HepG2 (cell line): ENCODE measurements around the gene SRRM2. TPM values are rescaled to one million over a fixed set of nuclear protein-coding genes. Genes with fewer than 3 reads are reported as not detected.
A peak's percentile ranks its signal among the peaks of the same experiment; 100 is the strongest.

Experiments used
- BHLHE40 ChIP-seq: IDR thresholded peaks from 2 replicates; pipeline ENCODE4 v1.6.1; 2011; ENCODE audit warnings: low read length, improper control_type of control experiment
- CTCF ChIP-seq: sonication (generic); formaldehyde crosslinking; IDR thresholded peaks from 2 replicates; pipeline ENCODE4 v1.5.0; 2020; ENCODE audit warnings: mild to moderate bottlenecking, missing genetic modification reagents, moderate library complexity
- ELK4 ChIP-seq: sonication (generic); formaldehyde crosslinking; IDR thresholded peaks from 2 replicates; pipeline ENCODE4 v1.9.0; 2021; ENCODE audit warnings: missing genetic modification reagents, borderline replicate concordance
- ERF ChIP-seq: IDR thresholded peaks from 2 replicates; pipeline ENCODE4 v1.6.1; 2018; ENCODE audit warnings: missing biosample characterization, missing genetic modification reagents
- FOXO1 ChIP-seq: sonication (generic); formaldehyde crosslinking; IDR thresholded peaks from 2 replicates; pipeline ENCODE4 v1.4.0; 2020; ENCODE audit warnings: missing genetic modification reagents
- HDAC1 ChIP-seq: sonication (generic); formaldehyde crosslinking; IDR thresholded peaks from 2 replicates; pipeline ENCODE4 v1.5.1; 2020; ENCODE audit warnings: mild to moderate bottlenecking, missing genetic modification reagents
- JUNB ChIP-seq: sonication (generic); formaldehyde crosslinking; IDR thresholded peaks from 2 replicates; pipeline ENCODE4 v1.8.0; 2022; ENCODE audit warnings: missing genetic modification reagents, mild to moderate bottlenecking, borderline replicate concordance
- MEF2D ChIP-seq: sonication (generic); formaldehyde crosslinking; IDR thresholded peaks from 2 replicates; pipeline ENCODE4 v1.5.1; 2020; ENCODE audit warnings: mild to moderate bottlenecking, missing genetic modification reagents
- NFIC ChIP-seq: IDR thresholded peaks from 2 replicates; pipeline ENCODE4 v1.6.1; 2012; ENCODE audit warnings: mild to moderate bottlenecking, low read length, inconsistent platforms
- POLR2A ChIP-seq, 2 experiments: IDR thresholded peaks; 2 replicates each; pipeline ENCODE4 v1.6.1; 2011; ENCODE audit warnings: low read depth in 2 of 2, low read length in 2 of 2, mild to moderate bottlenecking in 1 of 2, moderate library complexity in 1 of 2; ENCODE audit not compliant: insufficient read depth in 1 of 2
- TBP ChIP-seq: sonication (generic); formaldehyde crosslinking; IDR thresholded peaks from 2 replicates; pipeline ENCODE4 v1.5.0; 2020; ENCODE audit warnings: missing genetic modification reagents
- TEF ChIP-seq: sonication (generic); formaldehyde crosslinking; IDR thresholded peaks from 2 replicates; pipeline ENCODE4 v1.5.0; 2020; ENCODE audit warnings: missing genetic modification reagents
- ZFP37 ChIP-seq: sonication (generic); formaldehyde crosslinking; IDR thresholded peaks from 2 replicates; pipeline ENCODE4 v1.4.0; 2020; ENCODE audit warnings: missing genetic modification reagents, borderline replicate concordance
- ZFP90 ChIP-seq: sonication (generic); formaldehyde crosslinking; IDR thresholded peaks from 2 replicates; pipeline ENCODE4 v1.8.0; 2022; ENCODE audit warnings: missing genetic modification reagents, mild to moderate bottlenecking, inconsistent platforms, borderline replicate concordance
- ZFYVE20 ChIP-seq: sonication (generic); formaldehyde crosslinking; IDR thresholded peaks from 2 replicates; pipeline ENCODE4 v1.8.0; 2023; ENCODE audit warnings: low read depth, mild to moderate bottlenecking, moderate library complexity, missing genetic modification reagents, borderline replicate concordance
- ZIK1 ChIP-seq: sonication (generic); formaldehyde crosslinking; IDR thresholded peaks from 2 replicates; pipeline ENCODE4 v1.5.0; 2020; ENCODE audit warnings: mild to moderate bottlenecking, low read depth, missing genetic modification reagents, borderline replicate concordance
- ZNF124 ChIP-seq: sonication (generic); formaldehyde crosslinking; IDR thresholded peaks from 2 replicates; pipeline ENCODE4 v1.4.0; 2020; ENCODE audit warnings: missing genetic modification reagents
- ZNF17 ChIP-seq: sonication (generic); formaldehyde crosslinking; IDR thresholded peaks from 2 replicates; pipeline ENCODE4 v1.5.0; 2020; ENCODE audit warnings: mild to moderate bottlenecking, missing genetic modification reagents
- ZNF513 ChIP-seq: sonication (generic); formaldehyde crosslinking; conservative IDR thresholded peaks from 2 replicates; pipeline ENCODE4 v1.5.0; 2020; ENCODE audit warnings: missing genetic modification reagents
- ZNF724P ChIP-seq: sonication (generic); formaldehyde crosslinking; IDR thresholded peaks from 2 replicates; pipeline ENCODE4 v1.8.0; 2022; ENCODE audit warnings: missing genetic modification reagents, borderline replicate concordance
- ZNF770 ChIP-seq: sonication (generic); formaldehyde crosslinking; IDR thresholded peaks from 2 replicates; pipeline ENCODE4 v1.5.0; 2020; ENCODE audit warnings: mild to moderate bottlenecking, missing genetic modification reagents
- ZSCAN29 ChIP-seq: sonication (generic); formaldehyde crosslinking; conservative IDR thresholded peaks from 2 replicates; pipeline ENCODE4 v1.4.0; 2020; ENCODE audit warnings: mild to moderate bottlenecking, missing genetic modification reagents
- ZZZ3 ChIP-seq: sonication (generic); formaldehyde crosslinking; IDR thresholded peaks from 2 replicates; pipeline ENCODE4 v1.4.0; 2020; ENCODE audit warnings: missing genetic modification reagents, mild to moderate bottlenecking, borderline replicate concordance
- polyA plus RNA-seq, 8 experiments: library from polyadenylated mRNA; depleted of rRNA in 3 of 8; stranded (reverse) in 7 of 8; unstranded in 1 of 8; fragments of >200 nt; fragmentation: Illumina TruSeq in 4 of 8; extraction: Trizol in 4 of 8; gene quantifications; 2 replicates each; pipeline versions ENCODE4 v1.2.1 to v1.2.3, GENCODE V29; 2011 to 2016; ENCODE audit warnings: low read depth in 4 of 8, missing spikeins in 1 of 8, mixed read lengths in 1 of 8; ENCODE audit not compliant: insufficient read depth in 1 of 8
- total RNA-seq, 5 experiments: library from RNA; depleted of rRNA; stranded (reverse); fragments of >200 nt; fragmentation: Illumina TruSeq; extraction: Trizol; gene quantifications; 2 replicates each; pipeline ENCODE4 v1.2.3, GENCODE V29; 2016; ENCODE audit warnings: low read depth in 1 of 5

SRRM2 gene
- total and polyA plus RNA-seq, 2 of the 13 experiments (the other 11 are each of a cell fraction or from before 2014, with no cell fraction given): 50.4 to 112 TPM

GRCh38 chr16:2720719-2721633 lies 31.5 kb upstream of the SRRM2 start (continued):
- no peak for TF ChIP-seq ZFYVE20 (CRISPR knock-in tag)
- TF ChIP-seq ZNF513 (CRISPR knock-in tag): no peak
- peak; percentile 32; the same call in 1 of the 2 replicates for TF ChIP-seq ZNF770 (CRISPR knock-in tag)
- no peak for TF ChIP-seq ZNF724P (CRISPR knock-in tag)
- no peak for TF ChIP-seq ZSCAN29 (CRISPR knock-in tag)
- peak; percentile 71 for TF ChIP-seq CTCF
- no peak for TF ChIP-seq ZFP37 (CRISPR knock-in tag)
- no peak for TF ChIP-seq NFIC
- no peak for TF ChIP-seq ZNF124 (CRISPR knock-in tag)
- TF ChIP-seq ERF (CRISPR knock-in tag): peak; percentile 53; the same call in 1 of the 2 replicates
- no peak for TF ChIP-seq ZNF17 (CRISPR knock-in tag)
- TF ChIP-seq FOXO1 (CRISPR knock-in tag): no peak
- no peak for TF ChIP-seq POLR2A (IDR thresholded peaks at IDR 0.05; ENCODE audit: insufficient read depth in 1 of 2, low read depth in 2 of 2, low read length in 2 of 2)
- TF ChIP-seq ZFP90: 0 out of 2 replicates have a peak, but pooled peaks have one; percentile 9
- TF ChIP-seq MEF2D: no peak
- no peak for TF ChIP-seq TEF (CRISPR knock-in tag)
- TF ChIP-seq ZZZ3 (CRISPR knock-in tag): no peak
- TF ChIP-seq BHLHE40: no peak
- TF ChIP-seq HDAC1: peak; percentile 68; the same call in 1 of the 2 replicates
- no peak for TF ChIP-seq ZIK1
- no peak for TF ChIP-seq JUNB (CRISPR knock-in tag)
- no peak for TF ChIP-seq TBP (CRISPR knock-in tag)
- TF ChIP-seq ELK4 (CRISPR knock-in tag): no peak
